SK-N-DZ (cell line): ENCODE measurements around the gene FAM185A.
A peak's percentile ranks its signal among the peaks of the same experiment; 100 is the strongest.
"Not testable (repeated sequence)": the region's sequence is repeated elsewhere in the genome, so short reads cannot be mapped to it uniquely, and the experiment has no call there.

Experiments
- DNase-seq: peaks from one replicate; pipeline ENCODE4 v3.0.0-alpha.2; 2015; ENCODE audit warnings: low spot score
- small RNA-seq, 2 experiments: library from RNA; depleted of rRNA; stranded (forward); fragments of <200 nt; gene quantifications; one replicate each; pipeline ENCODE3, GENCODE V24; 2014

Gene FAM185A

DNA sequence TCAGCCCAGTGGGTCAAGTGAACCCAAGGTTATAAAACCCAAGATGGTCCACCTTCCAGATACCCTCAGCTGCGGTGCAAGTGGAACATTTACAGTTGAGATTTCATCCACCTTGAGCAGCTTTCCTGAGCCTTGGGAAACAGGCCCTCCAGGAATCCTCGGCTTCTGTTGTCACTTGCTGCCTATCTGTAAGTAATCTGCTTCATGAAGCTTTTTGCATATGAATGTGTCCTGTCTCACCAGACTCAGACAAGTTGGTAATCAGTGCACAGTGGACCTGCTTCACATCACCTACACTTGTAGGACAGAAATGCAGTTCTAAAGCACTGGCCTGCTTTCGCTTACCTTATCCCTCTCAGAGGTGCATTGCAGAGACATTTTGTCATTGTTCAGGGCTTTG, 80.3 kb downstream of the FAM185A start:
- DNase-seq, result no peak

DNA sequence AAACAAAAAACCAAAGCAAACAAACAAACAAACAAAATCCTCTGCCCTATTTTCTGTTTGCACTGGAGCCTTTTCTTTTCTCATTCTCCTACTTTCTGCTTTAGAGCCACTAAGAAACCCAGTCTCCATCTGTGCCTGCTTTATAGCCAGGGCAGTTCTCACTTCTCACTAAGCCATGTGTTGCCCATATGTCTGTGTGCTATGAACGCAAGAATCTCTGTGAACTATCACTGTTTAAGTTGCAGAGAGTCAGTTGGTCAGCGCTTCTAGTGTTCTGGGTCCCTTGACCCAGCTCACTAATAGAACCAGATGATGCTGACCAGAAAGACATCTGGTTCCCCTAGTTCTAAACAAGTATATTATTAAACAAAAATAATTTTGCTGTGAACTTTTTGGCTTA, 81.4 kb downstream of the FAM185A start:
- no peak for DNase-seq

DNA sequence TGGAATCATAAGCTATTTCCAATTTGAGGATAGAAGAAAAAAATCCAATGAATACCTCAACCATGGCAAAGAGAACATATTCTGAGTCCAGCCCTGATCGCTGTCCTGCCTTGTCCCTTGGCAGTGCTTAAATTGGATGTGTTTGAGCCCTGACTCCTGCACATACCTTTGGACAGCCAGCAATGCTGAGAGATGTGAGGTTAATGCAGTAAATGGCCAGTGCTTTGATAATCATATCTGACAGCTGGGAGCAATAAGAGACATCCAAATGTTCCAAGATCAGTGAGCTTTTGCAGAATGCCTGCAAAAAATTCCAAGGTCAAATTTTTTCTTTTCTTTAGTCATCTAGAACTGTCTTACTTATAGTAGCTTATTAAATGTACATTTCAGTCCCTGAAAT, 83.9 kb downstream of the FAM185A start:
- DNase-seq, result no peak

DNA sequence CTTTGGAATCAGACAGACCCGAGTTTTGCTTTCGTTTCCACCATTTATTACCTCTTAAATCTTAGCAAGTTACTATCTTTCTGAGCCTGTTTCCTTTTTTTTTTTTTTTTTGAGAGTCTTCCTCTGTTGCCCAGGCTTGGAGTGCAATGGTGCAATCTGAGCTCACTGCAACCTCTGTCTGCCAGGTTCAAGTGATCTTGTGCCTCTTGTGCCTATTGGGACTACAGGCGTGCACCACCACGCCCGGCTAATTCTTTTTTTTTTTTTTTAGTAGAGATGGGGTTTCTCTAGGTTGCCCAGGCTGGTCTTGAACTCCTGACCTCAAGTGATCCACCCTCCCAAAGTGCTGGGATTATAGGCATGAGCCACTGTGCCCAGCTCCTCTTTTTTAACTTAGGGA, 84.5 kb downstream of the FAM185A start:
- no peak for DNase-seq

DNA sequence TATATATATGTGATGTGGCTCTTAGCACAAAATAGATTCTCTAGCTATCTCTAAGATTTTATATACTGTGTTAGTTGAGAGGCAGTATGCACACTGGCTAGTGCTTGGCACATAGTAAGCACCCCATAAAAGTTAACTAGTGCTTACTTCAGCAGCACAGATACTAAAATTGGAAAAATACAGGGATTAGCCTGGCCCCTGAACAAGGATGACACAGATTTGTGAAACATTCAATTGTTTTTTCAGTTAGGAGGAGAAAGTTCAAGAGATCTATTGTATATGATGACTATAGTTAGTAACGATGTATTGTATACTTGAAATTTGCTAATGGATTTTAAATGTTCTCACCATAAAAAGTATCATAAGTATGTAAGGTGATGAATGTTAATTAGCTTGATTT, 85.7 kb downstream of the FAM185A start:
- DNase-seq, result no peak

DNA sequence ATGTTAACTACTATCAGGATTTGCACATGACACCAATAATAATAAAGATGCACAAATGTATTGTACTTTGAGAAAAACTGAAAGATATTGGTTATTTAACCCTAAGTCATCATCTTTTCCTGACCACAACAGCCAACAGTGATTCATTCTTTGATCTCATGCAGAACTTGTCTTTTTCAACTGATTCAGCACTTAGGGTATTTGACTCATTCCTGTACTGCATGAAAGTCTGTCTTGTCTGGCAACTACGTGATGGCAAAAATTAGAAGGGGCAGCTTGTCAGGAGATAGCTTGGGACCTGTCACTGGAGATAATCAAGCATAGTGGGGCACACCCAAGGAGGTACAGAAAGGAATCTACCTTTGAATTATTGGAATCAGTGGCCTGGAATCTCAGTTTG, 86.2 kb downstream of the FAM185A start:
- DNase-seq, result no peak

DNA sequence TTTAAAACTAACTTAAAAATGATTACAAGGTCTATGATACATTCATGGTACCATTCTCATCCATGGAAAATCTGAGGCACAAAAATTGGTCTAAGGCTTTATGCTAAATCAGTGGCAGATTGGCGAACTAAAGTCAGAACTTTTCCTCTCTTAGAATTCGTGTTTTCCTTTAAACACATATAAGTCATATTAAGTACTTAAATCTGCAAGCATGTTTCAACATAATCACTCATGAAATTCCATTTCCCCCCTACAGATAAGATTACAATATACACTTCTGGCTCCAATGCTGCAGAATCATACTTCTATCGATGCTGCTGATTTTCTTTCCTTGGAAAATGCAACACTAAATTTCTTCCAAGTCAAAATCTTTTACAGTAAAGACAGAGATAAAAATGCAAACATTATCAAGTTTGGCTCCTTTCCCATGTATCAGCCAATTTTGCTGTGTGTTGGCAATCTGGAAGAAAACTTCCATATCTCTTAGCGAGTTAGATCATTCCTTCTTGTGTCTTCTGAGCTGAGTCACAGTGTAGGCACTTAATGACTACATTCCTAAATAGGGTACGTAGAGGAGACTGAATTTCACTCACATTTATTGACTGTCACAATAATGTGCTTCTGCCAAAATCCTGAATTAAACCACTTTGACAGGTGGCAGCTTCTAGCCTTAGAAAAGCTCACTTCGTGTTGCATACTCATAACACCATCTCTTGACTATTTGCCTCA, 87.6 kb downstream of the FAM185A start:
- no peak for DNase-seq

DNA sequence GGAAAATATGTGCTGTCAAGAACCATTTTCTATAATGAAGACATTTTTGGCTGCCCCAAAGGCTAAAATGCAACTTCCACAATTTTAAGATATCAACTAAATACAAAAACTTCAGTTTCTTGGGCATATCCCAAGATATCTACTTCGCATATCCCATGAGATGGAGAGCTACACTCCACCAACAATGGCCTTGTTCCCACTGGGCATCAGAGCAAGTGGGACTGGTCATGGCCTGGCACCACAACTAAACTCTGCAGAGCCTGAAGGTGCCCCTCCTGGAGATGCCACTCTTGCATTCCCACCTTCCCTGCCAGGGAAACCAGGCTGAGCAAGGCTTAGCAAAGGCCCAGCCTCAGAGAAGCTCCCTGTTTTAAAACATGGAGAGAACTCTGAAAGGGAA, 88.2 kb downstream of the FAM185A start:
- DNase-seq, result no peak

DNA sequence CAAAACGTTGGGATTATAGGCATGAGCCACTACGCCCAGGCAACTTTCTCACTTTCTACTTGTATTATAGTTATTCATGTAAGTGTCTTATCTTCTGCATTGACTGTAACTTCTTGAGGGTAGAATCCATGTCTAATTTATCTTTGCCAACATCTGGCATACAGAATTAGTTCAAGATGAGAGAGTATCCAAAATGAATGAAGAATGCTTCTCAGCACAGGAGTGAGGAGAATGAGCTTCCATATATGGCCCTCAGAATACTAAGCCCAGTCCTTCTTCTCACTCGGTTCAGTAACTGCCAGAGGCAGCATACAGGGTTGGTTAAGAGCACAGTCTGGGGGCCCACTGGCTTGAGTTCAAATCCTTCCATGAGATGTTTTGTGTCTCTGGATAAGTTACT, 89.0 kb downstream of the FAM185A start:
- DNase-seq, result no peak

DNA sequence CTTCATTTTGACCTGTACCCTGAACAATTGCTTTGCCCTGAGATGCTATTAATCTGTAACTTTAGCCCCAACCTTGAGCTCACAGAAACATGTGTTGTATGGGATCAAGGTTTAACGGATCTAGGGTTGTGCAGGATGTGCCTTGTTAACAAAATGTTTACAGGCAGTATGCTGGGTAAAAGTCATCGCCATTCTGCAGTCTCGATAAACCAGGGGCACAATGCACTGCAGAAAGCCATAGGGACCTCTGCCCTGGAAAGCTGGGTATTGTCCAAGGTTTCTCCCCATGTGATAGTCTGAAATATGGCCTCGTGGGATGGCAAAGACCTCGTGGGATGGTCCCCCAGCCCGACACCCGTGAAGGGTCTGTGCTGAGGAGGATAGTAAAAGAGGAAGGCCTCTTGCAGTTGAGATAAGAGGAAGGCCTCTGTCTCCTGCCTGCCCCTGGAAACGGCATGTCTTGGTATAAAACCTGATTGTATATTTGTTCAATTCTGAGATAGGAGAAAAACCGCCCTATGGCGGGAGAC, 89.8 kb downstream of the FAM185A start:
- DNase-seq, result not testable (repeated sequence)

DNA sequence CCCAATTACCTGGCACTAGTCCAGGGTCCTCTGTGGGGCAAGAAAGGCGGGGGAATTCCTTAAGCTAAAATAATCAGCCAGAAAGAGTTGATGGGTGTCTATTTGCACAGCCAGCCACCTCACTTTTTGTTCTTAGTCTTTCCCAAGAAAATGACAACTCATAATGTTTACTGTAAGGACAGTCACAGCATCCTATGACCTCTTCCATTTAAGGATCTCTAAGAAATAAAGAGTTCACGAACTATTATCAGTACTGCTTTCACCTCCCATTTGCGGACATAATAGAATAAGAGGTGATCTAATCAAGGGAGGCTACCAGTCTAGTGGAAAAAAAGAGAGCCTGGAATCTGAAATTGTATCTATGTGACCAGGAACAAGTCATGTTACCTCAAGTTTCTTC, 91.6 kb downstream of the FAM185A start:
- DNase-seq, result peak; percentile 18

DNA sequence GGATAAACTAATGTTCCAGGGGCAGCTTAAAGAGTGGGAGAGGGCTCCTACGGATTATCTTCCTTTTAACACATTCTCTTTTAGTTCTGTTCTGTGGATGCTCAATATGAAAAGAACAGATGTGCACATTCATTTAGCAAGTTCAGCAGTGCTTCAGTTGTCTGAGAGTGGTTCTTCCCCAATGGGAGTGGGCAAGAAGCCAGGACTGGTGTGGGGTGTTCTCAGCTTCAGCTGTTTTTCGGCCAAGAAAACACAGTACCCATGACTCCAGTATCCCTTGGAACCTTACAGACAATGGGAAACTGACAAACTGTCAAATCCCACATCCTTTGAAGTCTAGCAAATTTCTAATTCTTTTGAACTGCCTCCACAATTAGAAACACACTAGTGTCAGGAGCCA, 92.5 kb downstream of the FAM185A start:
- no peak for DNase-seq

DNA sequence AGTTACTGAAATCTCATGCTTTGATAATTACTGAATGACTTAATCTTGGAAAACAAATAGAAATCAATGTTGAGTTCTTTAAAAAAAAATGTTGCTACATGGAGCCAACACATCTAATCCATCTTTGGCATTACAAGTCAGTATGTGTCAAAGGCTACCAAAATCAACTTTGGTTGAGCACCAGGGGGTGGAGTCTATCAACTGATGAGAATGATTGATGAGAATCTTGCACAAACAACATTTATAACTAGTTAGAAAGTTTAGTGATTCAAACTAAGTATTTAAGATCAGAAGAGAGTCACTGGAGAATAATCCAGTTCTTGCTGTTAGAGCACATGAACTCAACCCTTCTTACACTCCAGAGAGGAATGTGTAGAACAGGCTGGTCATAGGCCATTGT, 93.5 kb downstream of the FAM185A start:
- no peak for DNase-seq

DNA sequence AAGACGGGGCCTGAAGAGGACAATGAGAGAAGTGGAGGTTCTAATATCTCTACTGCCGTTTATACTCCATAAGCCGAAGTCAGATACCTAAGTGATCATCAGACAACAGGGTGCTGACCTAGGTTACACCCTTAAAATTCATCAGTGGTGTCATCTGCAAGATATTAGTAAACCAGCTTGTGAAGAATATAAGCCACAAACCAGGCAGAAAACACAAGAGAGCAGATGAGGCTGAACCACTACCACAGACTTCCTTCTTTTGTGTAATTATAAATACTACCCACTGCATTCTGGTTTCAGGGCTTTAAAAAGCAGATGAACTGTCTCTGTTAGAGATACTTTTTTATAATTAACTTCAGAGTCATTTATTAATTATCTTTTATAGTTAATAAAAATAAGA, 95.1 kb downstream of the FAM185A start:
- no peak for DNase-seq

DNA sequence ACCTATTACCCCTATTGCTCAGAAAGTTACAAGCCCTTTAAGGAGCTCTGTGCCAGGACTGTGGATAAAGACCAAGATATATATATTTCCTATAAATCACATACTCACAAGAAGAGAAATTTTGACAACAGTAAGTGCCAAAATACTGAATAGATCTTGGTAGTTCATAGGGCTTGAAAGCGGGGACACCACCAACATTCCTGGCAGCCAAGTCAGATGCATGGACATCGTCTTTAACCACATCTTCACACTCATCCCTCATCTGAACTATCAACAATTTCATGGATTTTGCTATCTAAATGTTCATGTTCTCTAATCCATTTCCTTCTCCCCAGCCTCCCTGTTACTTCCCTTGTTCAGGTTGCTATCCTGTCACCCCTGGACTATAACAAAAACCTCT, 96.5 kb downstream of the FAM185A start:
- no peak for DNase-seq

DNA sequence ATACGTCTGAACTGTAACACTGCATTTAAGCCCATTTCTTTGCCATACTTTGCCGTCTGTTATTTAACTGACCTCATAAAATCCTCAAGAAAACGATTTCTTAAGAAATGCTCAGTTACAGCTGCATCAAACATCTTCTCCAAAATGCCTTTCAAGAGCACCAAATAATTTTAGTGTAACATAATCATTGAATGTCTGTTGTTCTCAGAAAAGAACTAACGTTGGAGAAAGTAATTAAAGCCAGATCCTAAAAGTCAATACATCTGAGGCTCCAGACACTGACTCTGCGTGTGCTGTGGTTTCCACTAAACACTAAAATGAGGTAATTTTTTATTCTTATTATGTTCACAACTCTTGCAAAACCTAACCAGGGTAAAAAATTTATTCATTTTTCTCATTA, 100.3 kb downstream of the FAM185A start:
- no peak for DNase-seq

DNA sequence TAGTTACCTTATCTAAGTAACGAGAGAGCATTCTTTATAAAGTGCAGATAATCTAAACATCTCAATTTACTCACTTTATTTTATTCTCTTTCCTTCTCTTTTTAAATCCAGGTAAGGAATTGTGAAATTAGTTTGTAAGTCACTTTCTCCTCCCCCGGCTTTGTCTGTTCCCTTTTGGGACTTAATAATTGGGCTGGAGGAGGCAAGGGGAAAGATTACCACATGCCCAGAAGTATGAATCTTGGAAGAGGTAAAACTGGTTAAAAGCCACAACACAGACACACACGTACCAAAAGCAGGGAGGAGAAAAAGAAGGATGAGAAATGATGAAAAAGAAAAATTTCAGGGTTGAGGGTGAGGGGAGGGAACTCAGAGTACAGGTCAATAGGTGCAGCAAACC, 100.7 kb downstream of the FAM185A start:
- DNase-seq, result no peak

DNA sequence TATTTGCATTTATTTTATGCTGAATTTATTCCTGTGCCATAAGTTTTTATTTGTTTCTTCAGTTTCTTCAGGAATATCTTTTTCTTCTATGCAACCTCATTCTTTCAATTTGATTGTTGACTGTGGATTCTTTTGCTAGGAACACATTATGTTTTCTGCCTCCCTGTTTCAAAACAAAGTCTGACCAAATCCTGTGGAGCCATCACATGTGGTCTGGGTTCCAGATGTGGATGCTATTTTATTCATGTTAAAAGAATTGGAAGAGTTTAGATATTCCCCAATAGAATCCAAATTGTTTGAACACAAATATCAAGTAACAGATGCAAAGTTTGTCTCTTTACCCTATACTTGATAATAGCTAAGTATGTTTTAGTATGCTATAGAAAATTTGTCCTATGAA, 107.2 kb downstream of the FAM185A start:
- no peak for DNase-seq

Small RNA genes lying within 50 kb of the gene (small RNA-seq; reads per million reads assigned to genes)
- 0 reads per million in 2 experiments for gene RNU6-1136P
